Kidney glomerular epithelial cell (primary cell): ENCODE measurements around the gene SLC43A3.
"Not testable (repeated sequence)": the region's sequence is repeated elsewhere in the genome, so short reads cannot be mapped to it uniquely, and the experiment has no call there.

Source experiments
- DNase-seq: peaks from one replicate; lab custom pipeline; 2025; lab: John Stamatoyannopoulos, UW

SLC43A3 gene

DNA sequence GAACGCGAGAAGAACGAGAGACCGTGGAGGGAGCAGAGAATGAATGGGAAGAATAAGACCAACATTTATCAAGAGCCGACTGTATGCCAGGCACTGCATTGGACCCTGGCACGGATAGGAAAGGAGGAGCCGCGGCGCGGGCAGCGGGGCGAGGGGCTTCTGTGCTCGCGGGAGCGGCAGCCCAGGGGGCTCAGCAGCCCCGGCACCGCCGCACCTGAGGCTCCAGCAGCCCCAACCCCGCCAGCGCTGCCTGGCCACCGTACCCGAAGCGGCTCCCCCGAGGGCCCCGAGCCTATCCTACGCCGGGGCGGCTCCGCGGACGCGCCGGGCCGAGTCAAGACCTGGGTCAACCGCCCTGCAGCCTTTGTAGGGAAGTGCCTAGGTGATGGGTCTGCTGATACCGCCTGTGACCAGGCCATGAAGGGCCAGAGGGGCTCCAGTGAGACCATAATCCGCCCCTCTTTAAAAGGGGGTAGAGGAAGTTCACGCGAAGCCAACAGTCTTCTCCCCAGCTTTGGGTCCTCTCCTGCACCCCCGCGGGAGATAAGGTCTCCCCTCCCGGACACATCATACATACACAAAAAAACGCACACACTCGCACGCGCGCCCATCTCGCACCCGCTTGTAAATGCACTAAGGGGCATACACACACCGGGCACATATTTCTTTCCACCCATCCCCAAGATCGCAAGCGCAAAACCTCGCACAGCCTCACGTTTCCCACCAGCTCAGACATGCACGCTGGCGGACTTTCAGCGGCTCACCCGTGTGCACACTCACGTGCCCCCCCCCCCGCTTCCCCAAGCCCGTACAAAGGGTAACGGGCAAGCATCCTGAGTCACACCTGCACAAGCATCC is 32.5 kb upstream of the SLC43A3 start:
- DNase-seq, result no peak

GRCh38 chr11:57458410-57459163 is 31.7 kb upstream of the SLC43A3 start:
- no peak for DNase-seq

DNA sequence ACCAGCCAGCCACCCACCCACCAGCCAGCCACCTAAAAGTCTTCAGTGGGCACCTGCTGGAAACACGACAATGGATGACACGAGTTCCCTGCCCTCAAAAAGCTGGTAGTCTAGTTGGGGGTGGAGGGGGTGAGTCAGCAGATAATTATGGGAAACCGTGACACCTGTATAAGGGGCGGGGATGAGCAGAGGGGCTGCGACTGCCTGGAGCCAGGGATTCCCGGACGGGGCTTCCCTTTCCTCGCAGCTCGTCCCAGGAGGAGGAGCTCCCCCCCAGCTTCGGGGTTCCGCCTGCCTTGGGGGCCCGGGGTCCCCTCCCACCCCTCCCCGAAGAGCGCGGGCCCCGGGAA is 31.1 kb upstream of the SLC43A3 start:
- no peak for DNase-seq

GRCh38 chr11:57457643-57458023 is 30.7 kb upstream of the SLC43A3 start:
- DNase-seq, result no peak

DNA sequence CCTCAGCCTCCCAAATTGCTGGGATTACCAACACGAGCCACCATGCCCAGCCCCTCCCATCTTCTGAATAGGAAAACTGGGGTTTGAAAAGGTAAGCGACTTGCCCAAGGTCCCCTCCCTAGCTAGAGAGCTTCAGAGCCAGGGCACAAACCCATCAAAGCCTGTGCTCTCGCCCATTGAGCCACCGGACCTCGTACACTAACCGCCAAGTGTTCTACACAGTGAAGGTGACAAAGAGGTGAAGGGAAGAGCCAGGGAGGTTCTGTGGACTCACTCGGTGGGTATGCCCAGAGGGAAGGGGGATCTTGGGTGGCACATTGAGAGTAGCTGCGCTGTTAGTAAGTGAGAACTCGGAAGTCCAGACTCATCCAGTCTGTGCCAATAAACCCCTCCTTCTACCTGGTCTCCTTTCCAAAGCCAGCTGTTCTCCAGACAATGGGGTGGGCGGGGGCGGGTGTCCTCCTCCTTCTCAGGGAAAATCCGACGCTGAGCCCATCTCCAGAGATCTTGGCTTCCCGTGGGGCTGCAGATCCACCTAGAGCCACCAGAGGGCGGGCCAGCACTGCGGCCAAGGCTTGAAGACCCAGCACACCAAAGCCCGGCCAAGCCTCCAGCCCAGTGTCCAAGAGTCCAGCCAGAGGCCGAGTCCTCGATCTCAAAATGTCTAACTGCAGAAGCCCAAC is 30.2 kb upstream of the SLC43A3 start:
- DNase-seq, result peak; percentile 67

DNA sequence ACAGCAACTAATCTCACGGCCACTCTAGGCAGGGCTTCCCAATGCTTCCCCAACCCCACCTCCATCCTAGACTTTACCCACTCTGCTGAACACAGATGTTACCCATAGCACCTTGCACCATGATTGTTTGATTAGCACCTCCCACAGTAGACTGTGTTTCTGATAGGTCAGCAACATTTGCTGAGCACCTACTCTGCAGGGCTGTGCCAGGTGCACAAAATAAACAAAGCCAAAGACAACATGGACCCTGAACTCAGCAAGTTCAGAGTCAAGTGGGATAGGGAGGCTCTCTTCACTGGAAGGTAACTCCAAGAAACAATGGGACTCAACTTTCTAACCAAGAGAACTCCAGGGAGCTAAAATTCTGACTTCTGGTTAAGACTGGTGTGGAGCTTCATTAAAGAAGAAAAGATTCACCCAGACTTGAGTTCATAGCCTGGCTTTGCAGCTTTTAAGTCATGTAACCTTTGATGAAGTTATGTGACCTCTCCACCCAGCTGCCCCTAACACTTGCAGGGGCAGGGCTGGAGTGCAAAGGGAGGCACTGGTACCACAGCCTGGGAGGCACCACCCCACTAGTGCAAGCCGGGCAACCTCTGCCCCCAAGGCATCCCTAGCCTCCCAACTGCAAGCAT is 26.7 kb upstream of the SLC43A3 start:
- DNase-seq, result no peak

- no peak for DNase-seq
Measured at GRCh38 chr11:57446055-57446454, 19.1 kb upstream of the SLC43A3 start.

DNA sequence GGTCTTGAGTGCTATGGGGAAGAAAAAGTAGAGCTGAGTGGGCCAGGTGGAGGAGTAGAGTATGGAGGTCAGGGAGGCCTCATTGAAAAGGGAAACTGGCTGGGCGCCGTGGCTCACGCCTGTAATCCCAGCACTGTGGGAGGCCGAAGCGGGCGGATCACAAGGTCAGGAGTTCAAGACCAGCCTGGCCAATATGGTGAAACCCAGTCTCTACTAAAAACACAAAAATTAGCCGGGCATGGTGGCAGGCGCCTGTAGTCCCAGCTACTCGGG is 18.1 kb upstream of the SLC43A3 start:
- DNase-seq, result not testable (repeated sequence)

DNA sequence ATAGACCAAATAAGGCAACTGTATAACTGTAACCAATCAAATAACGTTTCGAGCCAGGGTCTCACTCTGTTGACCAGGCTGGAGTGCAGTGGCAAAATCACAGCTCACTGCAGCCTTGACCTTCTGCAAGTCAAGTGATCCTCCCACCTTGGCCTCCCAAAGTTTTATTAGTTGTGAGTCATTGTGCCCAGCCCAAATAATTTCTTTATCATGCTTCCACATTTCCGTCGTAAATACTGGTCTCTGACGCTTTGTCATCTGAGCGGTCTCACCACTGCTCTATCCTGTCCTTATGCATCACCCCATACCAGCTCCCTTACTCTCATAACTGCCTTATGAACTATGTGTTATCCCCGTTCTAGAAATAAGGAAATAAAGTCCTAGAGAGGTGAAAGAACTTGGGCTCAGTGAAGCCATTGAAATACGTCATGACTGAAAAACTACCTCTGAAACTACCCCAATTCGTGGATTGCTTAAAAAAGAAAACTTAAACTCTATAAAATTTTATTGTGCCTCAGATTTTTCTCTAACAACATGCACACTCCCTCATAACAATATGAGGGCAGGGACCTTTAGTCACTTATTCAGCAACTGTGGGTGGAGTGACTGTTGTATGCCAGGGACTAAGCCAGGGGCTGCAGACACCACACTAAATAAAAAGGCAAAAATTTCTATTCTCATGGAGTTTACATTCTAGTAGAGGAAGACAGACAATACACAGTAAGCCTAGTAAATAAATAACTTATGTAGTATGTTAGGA is 17.6 kb upstream of the SLC43A3 start:
- DNase-seq, result no peak

DNA sequence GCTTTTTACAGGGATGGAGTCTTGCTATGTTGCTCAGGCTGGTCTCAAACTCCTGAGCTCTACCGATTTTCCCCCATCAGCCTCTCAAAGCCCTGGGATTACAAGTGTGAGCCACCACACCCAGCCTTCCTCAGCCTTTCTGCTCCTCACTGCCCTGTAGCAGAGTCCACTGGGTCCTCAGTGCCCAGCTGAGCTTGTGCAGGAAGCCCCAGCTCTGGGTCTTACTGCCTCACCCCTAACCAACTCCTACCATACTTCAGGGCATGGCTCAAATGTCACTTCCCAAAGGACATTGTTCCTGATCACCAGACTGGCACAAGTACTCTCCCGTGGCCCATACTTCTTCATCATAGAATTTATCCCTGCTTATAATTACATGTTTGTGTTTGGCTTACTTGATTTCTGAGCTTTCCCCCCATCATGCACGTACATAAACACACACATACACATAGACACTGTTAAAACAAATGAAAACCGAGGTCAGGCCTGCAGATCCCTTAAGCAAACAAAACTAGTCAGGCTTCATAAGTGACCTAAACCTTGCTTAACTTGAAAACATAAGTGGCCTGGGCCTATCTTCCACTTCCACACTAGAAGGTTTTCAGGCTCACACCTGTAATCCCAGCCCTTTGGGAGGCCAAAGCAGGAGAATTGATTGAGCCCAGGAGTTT is 14.0 kb upstream of the SLC43A3 start:
- DNase-seq, result no peak

DNA sequence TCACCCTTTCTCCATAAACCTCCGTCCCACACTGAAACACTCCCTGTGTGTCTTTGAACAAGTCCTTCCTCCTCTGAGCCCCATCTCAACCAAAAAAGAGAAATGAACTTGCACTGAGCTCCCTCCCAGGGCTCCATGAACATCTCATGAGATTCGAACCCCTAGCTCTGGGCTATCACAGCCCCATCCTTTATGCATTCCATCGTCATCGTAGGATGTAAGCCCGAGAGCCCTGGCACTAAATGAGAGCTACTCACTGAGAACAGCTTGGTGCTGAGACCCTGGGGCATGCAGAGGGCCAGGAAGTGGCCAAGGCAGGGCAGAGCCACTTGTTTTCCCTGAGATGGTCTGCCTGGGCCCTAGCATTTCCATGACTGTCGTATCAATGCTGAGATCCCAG is 12.9 kb upstream of the SLC43A3 start:
- no peak for DNase-seq

DNA sequence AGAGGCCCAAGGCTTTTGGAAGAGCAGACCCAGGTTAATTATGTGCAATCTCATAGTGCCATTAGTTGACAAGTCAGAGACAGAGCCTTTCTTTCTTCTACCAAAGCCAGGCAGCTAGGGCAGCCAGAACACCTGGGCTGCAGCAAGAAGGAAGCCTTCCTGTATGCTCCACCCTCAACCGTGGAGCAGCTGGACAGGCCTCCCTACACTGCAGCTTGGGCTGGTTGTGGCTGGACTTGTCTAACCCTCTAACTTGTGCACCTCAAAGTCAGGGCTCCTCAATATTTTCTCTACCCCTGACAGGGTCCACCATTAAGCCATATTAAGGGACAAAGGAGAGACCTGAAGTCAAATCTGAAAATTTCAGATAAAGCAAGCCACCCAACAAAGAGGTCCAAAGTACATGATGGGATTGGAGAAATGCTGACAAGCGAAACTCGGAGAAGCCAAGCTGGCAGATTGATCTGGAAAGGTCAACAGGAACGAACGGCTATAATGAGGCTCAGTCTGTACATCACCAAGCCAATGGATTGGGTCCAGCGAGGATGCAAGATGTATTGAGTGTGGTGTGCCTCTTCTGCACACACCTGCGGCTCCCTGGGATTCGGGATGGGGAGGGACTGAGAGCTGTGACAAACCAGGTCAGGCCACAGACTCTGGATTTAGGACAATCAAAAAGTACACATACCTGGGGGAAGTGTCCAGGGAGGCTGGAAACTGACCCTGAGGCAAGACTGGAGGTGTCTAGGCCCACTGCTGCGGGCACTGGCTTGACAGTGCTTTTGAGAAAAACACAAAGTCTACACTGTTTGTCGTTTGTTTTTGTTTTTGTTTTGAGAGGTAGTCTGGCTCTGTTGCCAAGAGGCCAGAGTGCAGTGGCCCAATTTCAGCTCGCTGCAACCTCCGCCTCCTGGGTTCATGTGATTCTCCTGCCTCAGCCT is 11.7 kb upstream of the SLC43A3 start:
- no peak for DNase-seq

GRCh38 chr11:57436031-57436430 is 9.1 kb upstream of the SLC43A3 start:
- DNase-seq, result no peak

DNA sequence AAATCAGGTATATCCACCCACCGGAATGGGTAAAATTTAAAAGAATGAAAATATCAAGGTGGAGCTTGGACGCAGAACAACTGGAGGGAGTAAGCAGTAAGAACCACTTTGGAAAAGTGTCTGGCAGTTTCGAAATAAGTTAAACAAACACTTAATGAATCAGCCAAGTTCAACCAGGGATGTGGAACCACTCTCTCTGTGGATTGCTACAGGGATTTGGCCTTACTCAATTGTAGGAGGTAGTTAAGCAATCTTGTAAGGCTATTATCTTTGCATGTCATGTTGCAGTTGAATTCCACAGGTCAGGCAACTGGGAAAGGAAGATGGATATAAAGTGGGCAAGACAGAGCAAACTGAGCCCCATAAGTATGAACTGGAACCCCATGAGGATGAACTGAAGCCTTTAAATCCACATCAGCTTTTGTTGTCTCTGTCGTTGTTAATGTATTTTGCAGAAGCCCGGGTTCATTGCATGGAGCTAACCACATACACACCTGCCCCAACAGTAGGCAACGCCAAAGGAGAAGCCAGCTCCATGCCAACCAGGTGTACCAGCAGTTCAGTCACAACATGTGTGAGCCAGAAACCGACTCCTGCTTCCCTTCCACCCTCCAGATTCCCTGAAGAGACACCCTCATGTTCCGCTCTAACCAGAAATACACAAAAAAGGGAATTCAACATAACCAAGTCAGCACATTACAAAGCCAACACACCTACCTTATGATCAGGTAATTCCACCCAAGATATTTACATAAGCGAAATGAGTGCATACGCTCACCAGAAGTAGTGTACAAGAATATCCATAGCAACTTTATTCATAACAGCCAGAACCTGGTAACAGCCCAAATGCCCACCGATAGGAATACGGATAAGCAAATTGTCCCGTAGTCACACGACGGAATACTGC is 8.0 kb upstream of the SLC43A3 start:
- DNase-seq, result peak; percentile 82

DNA sequence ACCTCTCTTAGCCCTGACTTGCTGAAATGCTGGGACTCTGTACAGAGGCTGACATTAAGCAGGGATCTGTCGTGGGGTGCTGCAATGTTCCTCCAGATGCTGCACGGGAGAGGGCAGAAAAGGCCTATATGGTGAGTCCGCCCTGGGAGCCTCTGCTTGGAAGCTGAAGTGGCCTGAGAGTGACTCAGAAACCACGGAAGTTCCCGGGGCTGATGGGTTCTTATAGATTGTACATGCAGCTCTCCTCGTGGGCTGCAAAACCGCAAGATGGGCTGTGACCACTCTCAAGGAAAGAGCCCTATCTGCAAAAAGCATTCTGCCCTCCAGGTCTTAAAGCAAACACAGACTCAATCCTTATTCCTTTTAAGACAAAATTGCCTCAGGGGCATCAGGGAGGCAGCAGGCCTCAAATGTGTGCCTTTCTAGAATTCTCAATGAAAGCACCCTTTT is 5.8 kb upstream of the SLC43A3 start:
- DNase-seq, result no peak

- DNase-seq, result no peak
Measured at GRCh38 chr11:57432149-57432561, 5.2 kb upstream of the SLC43A3 start.

DNA sequence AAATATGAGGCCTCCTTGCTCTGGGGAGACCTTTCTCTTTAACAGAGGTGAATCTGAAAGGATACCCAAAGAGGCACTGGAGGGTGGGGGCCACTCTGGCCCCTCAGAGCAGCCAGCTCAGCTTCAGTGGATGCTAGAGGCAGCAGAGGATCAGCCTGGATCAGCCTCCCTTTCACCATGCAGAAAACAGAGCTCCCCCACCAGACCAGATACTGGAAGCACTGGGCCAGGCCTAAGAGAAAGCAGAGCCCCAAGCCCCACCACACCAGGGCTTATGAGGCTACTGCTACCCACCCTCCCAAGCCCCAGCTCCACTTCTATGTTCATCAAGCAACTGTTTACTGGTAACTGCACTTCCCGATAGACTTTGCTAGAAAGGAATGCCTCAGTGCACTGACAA is 4.0 kb upstream of the SLC43A3 start:
- no peak for DNase-seq

DNA sequence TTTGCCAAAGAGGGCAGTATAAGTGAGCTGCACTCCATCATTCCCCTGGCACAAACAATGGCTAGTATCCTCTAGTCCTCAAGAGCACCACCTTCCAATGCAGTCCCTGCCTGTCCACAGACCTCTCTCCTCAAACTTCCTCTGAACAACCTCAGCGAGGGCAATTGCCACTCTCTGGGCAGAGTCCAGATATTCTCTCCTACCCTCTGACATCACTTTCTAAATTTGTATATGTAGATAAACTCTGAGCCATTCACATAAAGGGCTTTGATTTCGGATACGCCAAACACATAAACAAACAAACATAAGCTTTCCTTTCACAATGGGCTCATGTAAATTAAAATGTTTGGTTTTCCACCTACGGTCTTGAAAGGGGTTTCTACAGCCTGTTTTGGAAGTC is 3.0 kb upstream of the SLC43A3 start:
- no peak for DNase-seq

DNA sequence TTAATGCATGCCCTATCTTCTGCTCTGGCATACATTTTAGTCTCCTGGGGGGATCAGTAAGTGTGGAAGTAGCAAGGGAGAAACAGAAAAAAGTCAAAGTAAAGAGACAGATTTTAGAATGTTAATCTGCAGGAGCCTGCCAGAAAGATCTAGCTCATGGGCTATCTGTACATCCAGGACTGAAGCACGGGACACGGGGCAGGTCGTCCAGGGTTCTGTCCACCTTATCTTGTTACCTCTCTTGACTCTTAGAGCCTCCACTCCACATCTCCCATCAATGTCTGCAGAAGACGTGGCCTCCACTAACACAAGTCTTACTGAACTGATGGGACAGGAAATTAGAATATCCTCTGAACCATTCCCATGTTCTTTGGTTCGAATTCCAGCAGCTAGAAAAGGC is 1.7 kb upstream of the SLC43A3 start:
- no peak for DNase-seq
